Brain microvascular endothelial cell (primary cell): ENCODE measurements around the gene FGF16.

Experiments used
- DNase-seq: peaks from one replicate; pipeline ENCODE4 v3.0.0-alpha.2; 2020
- H3K27ac ChIP-seq: fragments of 250-450 bp; sonication (Bioruptor Pico); 2 replicates; pipeline ENCODE4 v1.5.1; 2020; ENCODE audit warnings: mild to moderate bottlenecking, moderate library complexity
- H3K27me3 ChIP-seq: fragments of 250-450 bp; sonication (Bioruptor Pico); replicated peaks from 2 replicates; pipeline ENCODE4 v1.5.1; 2020; ENCODE audit warnings: mild to moderate bottlenecking
- H3K36me3 ChIP-seq: fragments of 250-450 bp; sonication (Bioruptor Pico); replicated peaks from 2 replicates; pipeline ENCODE4 v1.5.1; 2020; ENCODE audit warnings: mild to moderate bottlenecking
- H3K4me3 ChIP-seq: 2 replicates; pipeline ENCODE4 v1.5.1; 2011; ENCODE audit warnings: low read depth, mild to moderate bottlenecking, control low read depth, low read length, moderate library complexity
- CTCF ChIP-seq: IDR thresholded peaks from 2 replicates; pipeline ENCODE4 v1.5.1; 2011; ENCODE audit warnings: low read depth, mild to moderate bottlenecking, moderate library complexity, low read length, control low read depth, inconsistent platforms; ENCODE audit errors: missing control alignments
- in situ Hi-C: cut with HindIII; loops from 2 replicates; pipeline ENCODE4 v1.10.0; 2017; ENCODE audit warnings: low sequenced_read_pairs, low pct_ligation_motif_present

The FGF16 gene

GRCh38 chrX:77415882-77416281, 31.3 kb upstream of the FGF16 start:
- Histone ChIP-seq H3K27ac (no peak overlapping the region), H3K36me3 (no peaks in the 10 kb centered on the region), H3K4me3 (no peak overlapping the region), H3K27me3 (no peaks in the 10 kb centered on the region)
- no peak for TF ChIP-seq CTCF
- DNase-seq = no peak
- in situ Hi-C loops = no loop called here

GRCh38 chrX:77422891-77423648, 24.1 kb upstream of the FGF16 start:
- Histone ChIP-seq H3K27ac (no peak overlapping the region), H3K4me3 (no peak overlapping the region), H3K36me3 (no peaks in the 10 kb centered on the region), H3K27me3 (no peaks in the 10 kb centered on the region)
- DNase-seq = no peak
- in situ Hi-C loops = no loop called here
- no peak for TF ChIP-seq CTCF

GRCh38 chrX:77426811-77427210, 20.4 kb upstream of the FGF16 start:
- H3K27me3 ChIP-seq = no peaks in the 10 kb centered on the region
- no peaks in the 10 kb centered on the region for H3K36me3 ChIP-seq
- no peak overlapping the region for H3K4me3 ChIP-seq
- in situ Hi-C loops = no loop called here
- H3K27ac ChIP-seq = peak overlapping the region; percentile 1
- no peak for TF ChIP-seq CTCF
- no peak for DNase-seq

- Histone ChIP-seq H3K36me3 (no peaks in the 10 kb centered on the region), H3K4me3 (no peak overlapping the region), H3K27ac (peak overlapping the region; percentile 1), H3K27me3 (no peaks in the 10 kb centered on the region)
- no peak for DNase-seq
- no peak for TF ChIP-seq CTCF
- in situ Hi-C loops = no loop called here
Observed at GRCh38 chrX:77427611-77428010, 19.6 kb upstream of the FGF16 start.

GRCh38 chrX:77428551-77428950, 18.6 kb upstream of the FGF16 start:
- TF ChIP-seq CTCF = no peak
- H3K27ac ChIP-seq = no peak overlapping the region
- no peaks in the 10 kb centered on the region for H3K27me3 ChIP-seq
- H3K4me3 ChIP-seq = no peak overlapping the region
- in situ Hi-C loops = no loop called here
- no peaks in the 10 kb centered on the region for H3K36me3 ChIP-seq
- no peak for DNase-seq

- H3K36me3 ChIP-seq = no peaks in the 10 kb centered on the region
- no peak for DNase-seq
- H3K27me3 ChIP-seq = no peaks in the 10 kb centered on the region
- no peak overlapping the region for H3K27ac ChIP-seq
- no peak for TF ChIP-seq CTCF
- in situ Hi-C loops = no loop called here
- no peak overlapping the region for H3K4me3 ChIP-seq
Observed at GRCh38 chrX:77431227-77431626, 16.0 kb upstream of the FGF16 start.
